ENCODE measurements around the gene MFAP2. TPM values are rescaled to one million over a fixed set of nuclear protein-coding genes. Genes with fewer than 3 reads are reported as not detected.
"Not testable (repeated sequence)": the region's sequence is repeated elsewhere in the genome, so short reads cannot be mapped to it uniquely, and the experiment has no call there.

MFAP2 gene
- total RNA-seq, 1 donor from 2014 or later, result 4.8 TPM

DNA sequence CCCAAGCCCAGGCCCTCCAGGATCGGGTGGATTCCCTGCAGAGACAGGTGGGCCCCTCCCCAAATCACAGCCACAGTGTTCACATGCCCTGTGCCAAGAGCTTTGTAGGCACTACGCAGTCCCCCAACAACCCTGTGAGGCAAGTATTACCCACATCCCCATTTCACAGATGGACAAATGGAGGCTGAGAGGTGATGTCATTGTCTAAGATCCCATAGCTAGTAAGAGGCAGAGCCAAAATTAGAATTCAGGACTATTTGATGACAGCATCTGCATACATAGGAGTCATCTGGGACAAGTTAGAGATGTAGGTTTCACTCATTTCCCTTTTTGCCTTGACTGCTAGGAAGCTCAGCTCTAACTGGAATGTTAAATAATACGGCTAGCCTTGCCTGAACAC is 12.0 kb downstream of the MFAP2 start:
- intact Hi-C loops (cut with DNase I), result loop anchor here (5.0 kb wide), 1 partner anchor 44 kb away; the partner anchor contains the start of gene ATP13A2

DNA sequence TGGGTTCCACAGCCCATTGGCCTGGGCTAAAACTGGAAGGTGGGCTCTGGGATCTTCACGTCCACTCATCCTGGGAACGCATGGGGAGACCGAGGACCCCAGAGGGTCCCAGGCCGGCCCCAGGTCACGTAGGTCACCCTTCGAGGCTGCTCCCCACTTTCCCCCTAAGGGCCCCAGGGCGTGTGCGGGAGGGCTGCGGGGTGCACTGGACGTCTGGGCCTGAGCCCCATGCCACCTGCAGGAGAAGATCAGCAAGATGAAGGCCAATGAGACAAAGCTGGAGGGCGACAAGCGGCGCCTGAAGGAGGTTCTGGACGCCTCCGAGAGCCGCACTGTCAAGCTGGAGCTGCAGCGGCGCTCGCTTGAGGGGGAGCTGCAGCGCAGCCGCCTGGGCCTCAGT is 12.5 kb downstream of the MFAP2 start:
- intact Hi-C loops (cut with DNase I), result loop anchor here (5.0 kb wide), 1 partner anchor 44 kb away; the partner anchor contains the start of gene ATP13A2
- no peak for DNase-seq (ENCODE audit: low spot score)

More for the DNA sequence above, 12.0 kb downstream of the MFAP2 start:
- no peak for DNase-seq (ENCODE audit: low spot score)

- no peak for DNase-seq (ENCODE audit: low spot score)
- intact Hi-C loops (cut with DNase I), result loop anchor here (5.0 kb wide), 1 partner anchor 45 kb away; the partner anchor contains the start of gene ATP13A2
Observed at GRCh38 chr1:16967095-16967575, 13.3 kb downstream of the MFAP2 start.

- intact Hi-C loops (cut with DNase I), result loop anchor here (5.0 kb wide), 1 partner anchor 46 kb away; the partner anchor contains the start of gene ATP13A2
Observed at GRCh38 chr1:16966282-16966681, 14.1 kb downstream of the MFAP2 start.

GRCh38 chr1:16965486-16966067 is 14.8 kb downstream of the MFAP2 start:
- DNase-seq (ENCODE audit: low spot score), result no peak
- intact Hi-C loops (cut with DNase I), result loop anchor here (5.0 kb wide), 1 partner anchor 47 kb away; the partner anchor contains the start of gene ATP13A2

More at GRCh38 chr1:16966282-16966681, 14.1 kb downstream of the MFAP2 start:
- DNase-seq (ENCODE audit: low spot score), result no peak

DNA sequence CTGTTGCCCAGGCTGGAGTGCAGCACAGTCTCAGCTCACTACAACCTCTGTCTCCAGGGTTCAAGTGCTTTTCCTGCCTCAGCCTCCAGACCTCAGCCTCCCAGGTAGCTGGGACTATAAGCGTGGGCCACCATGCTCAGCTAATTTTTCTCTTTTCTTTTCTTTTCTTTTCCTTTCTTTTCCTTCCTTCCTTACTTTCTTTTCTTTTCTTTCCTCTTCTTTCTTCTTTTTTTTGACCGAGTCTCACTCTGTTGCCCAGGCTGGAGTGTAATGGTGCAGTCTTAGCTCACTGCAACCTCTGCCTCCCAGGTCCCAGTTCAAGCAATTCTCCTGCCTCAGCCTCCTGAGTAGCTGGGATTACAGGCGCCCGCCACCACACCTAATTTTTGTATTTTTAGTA is 16.3 kb downstream of the MFAP2 start:
- DNase-seq (ENCODE audit: low spot score); intact Hi-C loops (cut with DNase I): not testable (repeated sequence)

GRCh38 chr1:16961297-16962133 is 18.9 kb downstream of the MFAP2 start:
- intact Hi-C loops (cut with DNase I), result no loop called here
- DNase-seq (ENCODE audit: low spot score), result no peak

- intact Hi-C loops (cut with DNase I), result no loop called here
- DNase-seq (ENCODE audit: low spot score), result peak; percentile 88
Observed at GRCh38 chr1:16960560-16961296, 19.7 kb downstream of the MFAP2 start.

DNA sequence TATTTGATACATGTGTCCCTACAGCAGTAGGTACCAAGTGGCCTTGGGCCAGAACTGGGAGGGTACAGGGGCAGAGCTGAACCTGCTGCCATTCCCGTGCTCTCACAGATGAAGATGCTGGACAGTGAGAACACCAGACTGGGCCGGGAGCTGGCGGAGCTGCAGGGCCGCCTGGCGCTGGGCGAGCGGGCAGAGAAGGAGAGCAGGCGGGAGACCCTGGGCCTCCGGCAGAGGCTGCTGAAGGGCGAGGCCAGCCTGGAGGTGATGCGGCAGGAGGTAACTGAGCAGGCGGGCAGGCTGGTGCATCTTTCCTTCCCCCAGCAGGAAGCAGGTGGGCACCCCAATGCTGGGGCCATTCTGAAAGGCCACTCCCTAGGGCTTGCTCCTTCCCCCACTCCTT is 21.9 kb downstream of the MFAP2 start:
- intact Hi-C loops (cut with DNase I), result no loop called here
- DNase-seq (ENCODE audit: low spot score), result no peak

DNA sequence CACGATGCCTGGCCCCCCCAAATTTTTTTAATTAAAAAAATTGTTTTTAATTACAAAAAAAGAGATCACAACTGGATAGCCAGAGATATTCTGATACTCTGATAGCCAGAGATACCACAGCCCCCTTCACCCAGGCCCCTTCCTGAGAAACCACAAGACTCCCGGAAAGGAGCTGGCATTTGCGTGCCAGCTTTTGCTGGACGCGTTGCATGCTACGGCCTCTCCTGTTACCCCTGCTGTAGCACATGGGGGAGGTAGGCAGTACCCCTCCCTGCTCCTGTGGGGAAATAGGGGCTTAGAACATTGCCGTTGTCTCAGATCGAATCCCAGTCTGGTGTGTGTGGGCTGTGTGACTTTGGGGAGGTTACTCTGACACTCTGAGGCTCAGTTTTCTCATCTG is 22.7 kb downstream of the MFAP2 start:
- intact Hi-C loops (cut with DNase I), result no loop called here
- DNase-seq (ENCODE audit: low spot score), result no peak

- DNase-seq (ENCODE audit: low spot score), result no peak
- intact Hi-C loops (cut with DNase I), result no loop called here
Observed at GRCh38 chr1:16956775-16957174, 23.6 kb downstream of the MFAP2 start.

DNA sequence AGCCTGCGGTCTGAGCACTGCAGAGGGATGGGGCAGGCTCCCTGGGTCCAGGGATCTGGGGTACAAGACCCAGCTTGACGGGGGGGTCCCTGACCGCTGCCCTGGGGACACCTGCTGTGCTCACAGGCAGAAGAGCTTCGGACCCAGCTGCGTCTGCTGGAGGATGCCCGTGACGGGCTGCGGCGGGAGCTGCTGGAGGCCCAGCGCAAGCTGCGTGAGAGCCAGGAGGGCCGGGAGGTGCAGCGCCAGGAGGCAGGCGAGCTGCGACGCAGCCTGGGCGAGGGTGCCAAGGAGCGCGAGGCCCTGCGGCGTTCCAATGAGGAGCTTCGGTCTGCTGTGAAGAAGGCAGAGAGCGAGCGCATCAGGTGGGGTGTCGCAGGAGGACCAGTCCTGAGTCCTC is 25.2 kb downstream of the MFAP2 start:
- intact Hi-C loops (cut with DNase I), result no loop called here
- DNase-seq (ENCODE audit: low spot score), result no peak

DNA sequence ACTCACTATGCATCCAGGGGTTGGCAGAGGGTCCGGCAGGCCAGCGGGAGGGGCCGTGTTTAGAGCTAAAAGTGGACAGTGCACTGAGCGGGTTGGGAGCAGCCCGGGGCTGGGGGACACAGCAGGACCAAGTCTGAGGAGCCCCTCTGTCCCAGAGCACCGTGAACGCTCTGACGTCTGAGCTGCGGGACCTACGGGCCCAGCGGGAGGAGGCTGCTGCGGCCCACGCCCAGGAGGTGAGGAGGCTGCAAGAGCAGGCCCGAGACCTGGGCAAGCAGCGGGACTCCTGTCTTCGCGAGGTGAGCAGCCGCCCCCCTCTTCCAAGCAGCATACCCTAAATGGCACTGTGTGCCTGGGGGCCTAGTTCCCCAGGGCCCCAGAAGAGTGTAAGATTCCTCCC is 25.8 kb downstream of the MFAP2 start:
- intact Hi-C loops (cut with DNase I), result no loop called here
- DNase-seq (ENCODE audit: low spot score), result no peak

- DNase-seq (ENCODE audit: low spot score); intact Hi-C loops (cut with DNase I): not testable (repeated sequence)
Observed at GRCh38 chr1:16952376-16952775, 28.0 kb downstream of the MFAP2 start.

GRCh38 chr1:16949026-16949425 is 31.4 kb downstream of the MFAP2 start:
- intact Hi-C loops (cut with DNase I); DNase-seq (ENCODE audit: low spot score): not testable (repeated sequence)

GRCh38 chr1:16948282-16948891 is 32.0 kb downstream of the MFAP2 start:
- intact Hi-C loops (cut with DNase I); DNase-seq (ENCODE audit: low spot score): not testable (repeated sequence)

DNA sequence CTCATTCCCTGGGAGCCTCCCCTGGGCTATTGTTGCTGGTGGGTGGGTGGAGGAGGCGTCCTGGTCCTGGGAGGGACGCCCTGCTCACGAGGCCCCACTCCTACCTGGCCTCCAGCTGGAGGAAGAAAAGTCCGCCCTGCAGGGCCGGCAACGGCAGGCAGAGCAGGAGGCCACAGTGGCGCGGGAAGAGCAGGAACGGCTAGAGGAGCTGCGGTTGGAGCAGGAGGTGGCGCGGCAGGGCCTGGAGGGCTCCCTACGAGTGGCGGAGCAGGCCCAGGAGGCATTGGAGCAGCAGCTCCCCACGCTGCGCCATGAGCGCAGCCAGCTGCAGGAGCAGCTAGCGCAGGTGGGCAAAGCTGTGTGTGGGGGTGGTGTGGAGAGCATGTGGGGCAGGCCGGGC is 33.8 kb downstream of the MFAP2 start:
- intact Hi-C loops (cut with DNase I), result no loop called here
- no peak for DNase-seq (ENCODE audit: low spot score)

DNA sequence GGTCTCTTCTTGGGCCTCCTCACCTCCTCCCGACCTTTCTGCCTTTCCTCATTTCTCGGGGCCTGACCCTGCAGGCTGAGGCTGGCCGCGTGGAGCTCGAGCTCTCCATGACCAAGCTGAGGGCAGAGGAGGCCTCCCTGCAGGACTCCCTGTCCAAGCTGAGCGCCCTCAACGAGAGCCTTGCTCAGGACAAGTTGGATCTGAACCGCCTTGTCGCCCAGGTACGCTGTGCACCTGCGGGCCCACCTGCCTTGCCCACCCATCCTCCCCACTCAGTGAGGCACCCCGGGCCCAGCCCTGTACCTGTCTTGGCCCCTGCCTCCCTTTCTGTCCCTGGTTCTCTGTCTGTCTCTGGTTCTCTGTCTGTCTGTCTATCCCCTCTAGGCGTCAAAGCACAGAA is 34.2 kb downstream of the MFAP2 start:
- DNase-seq (ENCODE audit: low spot score); intact Hi-C loops (cut with DNase I): not testable (repeated sequence)

- intact Hi-C loops (cut with DNase I), result not testable (repeated sequence)
Observed at GRCh38 chr1:16945512-16945911, 34.9 kb downstream of the MFAP2 start.

More at GRCh38 chr1:16945512-16945911, 34.9 kb downstream of the MFAP2 start:
- DNase-seq (ENCODE audit: low spot score), result not testable (repeated sequence)
